B cell (primary cell): ENCODE data around the gene PRAC2. TPM values are rescaled to one million over a fixed set of nuclear protein-coding genes. Genes with fewer than 3 reads are reported as not detected.
A peak's percentile ranks its signal among the peaks of the same experiment; 100 is the strongest.

Source experiments
- ATAC-seq: fragments of 200-7000 bp; cut with Tn5 transposase; one replicate; pipeline ENCODE4 v1.10.0; 2021; ENCODE audit warnings: low read depth, mild to moderate bottlenecking, moderate number of reproducible peaks, moderate library complexity
- CTCF ChIA-PET: fragments of 350-600 bp; sonication (Branson Sonifier 250); formaldehyde crosslinking; loops from one replicate; lab custom pipeline; 2021; ENCODE audit warnings: antibody characterized with exemption, inconsistent platforms; lab: Charles Lee
- POLR2A ChIA-PET: fragments of 350-600 bp; sonication (Branson Sonifier 250); formaldehyde crosslinking; loops from one replicate; lab custom pipeline; 2021; ENCODE audit warnings: antibody characterized with exemption; lab: Charles Lee
- DNase-seq: peaks from one replicate; pipeline ENCODE4 v3.0.0; 2013
- H2AFZ ChIP-seq: 2 replicates; pipeline ENCODE4 v1.6.1; 2012; ENCODE audit warnings: mild to moderate bottlenecking, low read depth, low read length; ENCODE audit not compliant: insufficient read depth, poor library complexity, severe bottlenecking
- H3K27ac ChIP-seq, 2 donors: 1 replicate in 1 of 2; 2 replicates in 1 of 2; pipeline ENCODE4 v1.5.1; 2012 to 2013; ENCODE audit warnings: low read length in 2 of 2, mild to moderate bottlenecking in 2 of 2, moderate library complexity in 1 of 2
- H3K27me3 ChIP-seq, 4 experiments: fragments of 200-600 bp in 1 of 4; sonication (generic) in 1 of 4; replicated peaks in 1 of 4; 1 replicate in 2 of 4; 2 replicates in 2 of 4; pipeline versions ENCODE4 v1.6.1 to v1.7.0; 2013 to 2016; ENCODE audit warnings: low read length in 3 of 4, mild to moderate bottlenecking in 2 of 4, mixed read lengths in 1 of 4, moderate library complexity in 1 of 4; ENCODE audit not compliant: insufficient read depth in 4 of 4, control insufficient read depth in 3 of 4; ENCODE audit errors: control extremely low read depth in 1 of 4
- H3K36me3 ChIP-seq, 2 experiments: replicated peaks in 1 of 2; 1 replicate in 1 of 2; 2 replicates in 1 of 2; pipeline versions ENCODE4 v1.6.1 to v1.7.1; 2013; ENCODE audit warnings: low read length in 1 of 2; ENCODE audit not compliant: insufficient read depth in 2 of 2, control insufficient read depth in 1 of 2; ENCODE audit errors: control extremely low read depth in 1 of 2, extremely low read depth in 1 of 2
- H3K4me1 ChIP-seq, 2 donors: fragments of 200-600 bp in 1 of 2; sonication (generic) in 1 of 2; 1 replicate in 1 of 2; 2 replicates in 1 of 2; pipeline versions ENCODE4 v1.5.1 to v1.6.1; 2013 to 2017; ENCODE audit warnings: low read length in 2 of 2; ENCODE audit not compliant: control insufficient read depth in 2 of 2, insufficient read depth in 2 of 2
- H3K4me2 ChIP-seq: replicated peaks from 2 replicates; pipeline ENCODE3; 2012; ENCODE audit warnings: mild to moderate bottlenecking, low read depth, low read length; ENCODE audit not compliant: poor library complexity, severe bottlenecking
- H3K4me3 ChIP-seq, 5 experiments: fragments of 200-600 bp in 1 of 5; sonication (generic) in 1 of 5; 1 replicate in 3 of 5; 2 replicates in 2 of 5; pipeline versions ENCODE4 v1.5.1 to v1.7.0; 2011 to 2016; ENCODE audit warnings: low read length in 4 of 5, mild to moderate bottlenecking in 4 of 5, low read depth in 2 of 5, control low read depth in 1 of 5, moderate library complexity in 1 of 5; ENCODE audit not compliant: insufficient read depth in 1 of 5; ENCODE audit errors: control extremely low read depth in 1 of 5, extremely low read depth in 1 of 5
- H3K79me2 ChIP-seq: fragments of 200-600 bp; sonication (generic); one replicate; pipeline ENCODE4 v1.6.0; 2016; ENCODE audit warnings: low read length; ENCODE audit not compliant: control insufficient read depth, insufficient read depth
- H3K9ac ChIP-seq: fragments of 200-600 bp; sonication (generic); 2 replicates; pipeline ENCODE4 v1.6.1; 2017; ENCODE audit warnings: mild to moderate bottlenecking, low read length, moderate library complexity
- H3K9me3 ChIP-seq, 3 donors: one replicate each; pipeline versions ENCODE4 v1.6.1 to v1.7.1; 2013; ENCODE audit warnings: low read length in 2 of 3; ENCODE audit not compliant: control insufficient read depth in 2 of 3, insufficient read depth in 1 of 3; ENCODE audit errors: control extremely low read depth in 1 of 3
- H4K20me1 ChIP-seq: 2 replicates; pipeline ENCODE4 v1.6.0; 2012; ENCODE audit warnings: mild to moderate bottlenecking, low read length; ENCODE audit not compliant: insufficient read depth, control insufficient read depth, poor library complexity, severe bottlenecking
- H3K27ac Mint-ChIP-seq: one replicate; pipeline ENCODE4 v1.8.0; 2021; ENCODE audit warnings: mixed read lengths
- H3K27me3 Mint-ChIP-seq: one replicate; pipeline ENCODE4 v1.8.0; 2021; ENCODE audit warnings: mixed read lengths
- H3K4me1 Mint-ChIP-seq: one replicate; pipeline ENCODE4 v1.8.0; 2021; ENCODE audit warnings: mixed read lengths
- H3K4me3 Mint-ChIP-seq: one replicate; pipeline ENCODE4 v1.8.0; 2021; ENCODE audit warnings: mixed read lengths
- H3K9me3 Mint-ChIP-seq: one replicate; pipeline ENCODE4 v1.8.0; 2022; ENCODE audit warnings: mixed read lengths; ENCODE audit not compliant: insufficient read depth
- EZH2 ChIP-seq: IDR thresholded peaks from 2 replicates; pipeline ENCODE4 v1.6.1; 2012; ENCODE audit warnings: borderline replicate concordance, low read depth, mild to moderate bottlenecking, moderate library complexity, low read length; ENCODE audit not compliant: insufficient read depth, poor library complexity, severe bottlenecking
- WGBS: methylation state at CpG from one replicate; pipeline ENCODE4 v1.1.5; 2013; ENCODE audit warnings: missing lambda C conversion rate; ENCODE audit not compliant: insufficient coverage; 5-methylcytosine and 5-hydroxymethylcytosine counted together
- intact Hi-C: fragments of 100-400 bp; cut with micrococcal nuclease; formaldehyde crosslinking; loops from one replicate; pipeline ENCODE4 v1.10.0; 2022
- polyA plus RNA-seq: library from polyadenylated mRNA; depleted of rRNA; stranded (reverse); fragments of >200 nt; gene quantifications from 2 replicates; pipeline ENCODE4 v1.2.3, GENCODE V29; 2012
- total RNA-seq, 2 donors: library from RNA; stranded (reverse); fragments of 120-200 nt in 1 of 2; gene quantifications; 1 replicate in 1 of 2; 2 replicates in 1 of 2; pipeline versions ENCODE4 v1.2.3 to v1.2.4, GENCODE V29; 2013 to 2022
- TF ChIP-seq, protein P1 (sequence below): fragments of 200-600 bp; IDR thresholded peaks from one replicate; pipeline ENCODE4 v1.8.0; 2022; ENCODE audit warnings: antibody characterized with exemption, mild to moderate bottlenecking

The PRAC2 gene
- total and polyA plus RNA-seq, 2 donors (not counting 1 experiment from before 2014, with no cell fraction given): not detected

DNA sequence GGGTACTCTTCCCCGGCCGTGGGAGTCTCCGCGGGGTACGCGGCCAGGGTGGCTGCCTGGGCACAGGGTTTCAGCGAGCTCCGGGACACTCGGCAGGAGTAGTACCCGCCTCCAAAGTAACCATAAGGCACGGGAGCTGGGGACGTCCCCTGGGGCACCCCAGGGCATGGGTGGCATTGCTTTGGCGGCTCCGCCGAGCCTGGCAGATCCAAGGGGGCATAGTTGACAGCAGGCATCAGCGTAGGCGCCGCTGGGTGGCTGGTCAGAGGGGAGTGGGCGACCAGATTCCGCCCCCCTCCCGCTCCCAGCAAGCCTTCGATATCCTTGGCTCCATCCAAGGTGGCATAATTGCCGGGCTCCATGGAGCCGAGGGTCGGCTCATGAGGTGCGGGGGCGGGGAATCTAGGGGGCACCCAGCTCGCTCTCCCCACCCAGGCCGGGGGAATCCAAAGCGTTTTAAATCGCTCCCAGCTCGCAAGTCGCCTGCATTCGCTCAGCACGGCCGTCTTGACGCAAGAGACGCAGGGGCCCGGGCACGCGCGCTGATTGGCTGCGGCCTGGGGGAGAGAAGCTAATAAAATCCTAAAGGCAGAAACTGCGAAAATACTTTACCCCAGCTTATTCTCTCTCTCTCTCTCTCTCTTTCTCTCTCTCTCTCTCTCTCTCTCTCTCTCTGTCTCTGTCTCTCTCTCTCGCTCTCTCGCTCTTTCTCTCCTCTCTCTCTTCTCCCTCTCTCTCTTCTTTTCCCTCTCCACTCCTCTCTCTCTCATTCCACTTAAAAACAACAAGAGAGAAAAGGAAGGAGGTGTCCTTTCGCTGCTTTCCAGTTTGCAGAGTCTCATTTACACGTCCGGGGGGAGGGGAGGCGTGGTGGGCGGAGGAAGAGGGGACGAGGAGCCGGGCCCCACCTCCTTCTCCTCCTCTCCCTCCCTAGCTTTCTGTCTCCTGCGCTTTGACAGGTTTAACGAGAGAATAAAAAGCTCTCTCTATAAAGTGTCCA is 5.5 kb downstream of the PRAC2 start, which contains the start of gene HOXB13:
TSS of gene HOXB13 (minus strand) at position 519 of the 1,000 bp plus-strand sequence. CDS start at position 362, 157 bp downstream.
- CTCF ChIA-PET: interaction anchor here (1.0 to 1.5 kb wide), 2 partner anchors 10 to 150 kb away, joined by 3 read pairs; no protein-coding TSS in a partner anchor
- H3K4me1 Mint-ChIP-seq: peaks cover 36% of the 10 kb centered on the region

More for the DNA sequence above, 5.5 kb downstream of the PRAC2 start, which contains the start of gene HOXB13:
- Histone ChIP-seq H3K27me3 (peaks cover 0 to 92% (median 81%) of the 10 kb centered on the region in 4 experiments), H3K4me3 (peak within 1 kb of the TSS in 3 of 5 experiments; percentile 0 to 27 (median 6)), H3K27ac (no peak within 1 kb of the TSS), H3K36me3 (no peaks in the 10 kb centered on the region), H3K9ac (no peak within 1 kb of the TSS), H4K20me1 (no peaks in the 10 kb centered on the region), H3K79me2 (no peaks in the 10 kb centered on the region), H3K4me1 (peaks cover 50 to 71% of the 10 kb centered on the region in 2 donors), H3K9me3 (peaks cover 2 to 49% (median 2%) of the 10 kb centered on the region in 3 donors), H2AFZ (peak within 1 kb of the TSS; percentile 18), H3K4me2 (peak within 1 kb of the TSS; percentile 65)
- TF ChIP-seq, protein P1, sequence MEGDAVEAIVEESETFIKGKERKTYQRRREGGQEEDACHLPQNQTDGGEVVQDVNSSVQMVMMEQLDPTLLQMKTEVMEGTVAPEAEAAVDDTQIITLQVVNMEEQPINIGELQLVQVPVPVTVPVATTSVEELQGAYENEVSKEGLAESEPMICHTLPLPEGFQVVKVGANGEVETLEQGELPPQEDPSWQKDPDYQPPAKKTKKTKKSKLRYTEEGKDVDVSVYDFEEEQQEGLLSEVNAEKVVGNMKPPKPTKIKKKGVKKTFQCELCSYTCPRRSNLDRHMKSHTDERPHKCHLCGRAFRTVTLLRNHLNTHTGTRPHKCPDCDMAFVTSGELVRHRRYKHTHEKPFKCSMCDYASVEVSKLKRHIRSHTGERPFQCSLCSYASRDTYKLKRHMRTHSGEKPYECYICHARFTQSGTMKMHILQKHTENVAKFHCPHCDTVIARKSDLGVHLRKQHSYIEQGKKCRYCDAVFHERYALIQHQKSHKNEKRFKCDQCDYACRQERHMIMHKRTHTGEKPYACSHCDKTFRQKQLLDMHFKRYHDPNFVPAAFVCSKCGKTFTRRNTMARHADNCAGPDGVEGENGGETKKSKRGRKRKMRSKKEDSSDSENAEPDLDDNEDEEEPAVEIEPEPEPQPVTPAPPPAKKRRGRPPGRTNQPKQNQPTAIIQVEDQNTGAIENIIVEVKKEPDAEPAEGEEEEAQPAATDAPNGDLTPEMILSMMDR: no peak
- TF ChIP-seq EZH2: no peak
- H3K4me3 Mint-ChIP-seq: peak within 1 kb of the TSS; percentile 38
- ATAC-seq: no peak
- intact Hi-C loops: loop anchor here (5.0 to 10.0 kb wide), 2 partner anchors 131 to 266 kb away; partner anchors contain the start of gene IGF2BP1
- POLR2A ChIA-PET: interaction anchor here (0.7 kb wide), 1 partner anchor 65 kb away, joined by 3 read pairs; no protein-coding TSS in a partner anchor
- peak; percentile 46 for DNase-seq
- no peak within 1 kb of the TSS for H3K27ac Mint-ChIP-seq
- H3K27me3 Mint-ChIP-seq: peaks cover 82% of the 10 kb centered on the region
- WGBS: 9% methylated on average over 37 of the region's 55 CpGs
- no peaks in the 10 kb centered on the region for H3K9me3 Mint-ChIP-seq
